Measurements from ENCODE around the gene PPP1R3C.

Gene PPP1R3C

GRCh38 chr10:91632671-91633550, at the start of gene PPP1R3C:
Gene PPP1R3C (minus strand): TSS chr10:91633071. CDS start chr10:91632969, 102 bp downstream.
- peak; percentile 93 for DNase-seq (ENCODE audit: low read depth, low spot score)

GRCh38 chr10:91681361-91682276, 48.7 kb upstream of the PPP1R3C start:
- peak; percentile 63 for DNase-seq (ENCODE audit: low read depth, low spot score)

DNA sequence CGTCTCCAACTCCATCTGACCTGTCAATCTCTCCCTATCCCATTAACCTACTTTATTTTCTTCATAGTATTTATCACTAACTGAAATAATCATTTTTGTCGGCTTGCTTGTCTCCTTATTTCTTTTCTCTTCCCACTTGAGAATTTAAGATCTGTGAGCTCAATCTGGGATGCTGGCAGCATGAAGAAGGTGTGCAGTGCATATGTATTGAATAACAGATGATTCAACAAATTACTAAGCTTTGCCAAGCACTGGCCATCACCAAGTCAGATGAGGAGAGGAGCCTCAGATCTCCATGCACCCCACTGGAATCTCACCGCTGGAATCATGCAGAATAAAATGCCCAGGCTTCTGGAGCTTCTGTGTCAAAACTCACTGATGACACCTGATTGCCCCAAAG, 47.6 kb upstream of the PPP1R3C start:
- DNase-seq (ENCODE audit: low read depth, low spot score): no peak

DNA sequence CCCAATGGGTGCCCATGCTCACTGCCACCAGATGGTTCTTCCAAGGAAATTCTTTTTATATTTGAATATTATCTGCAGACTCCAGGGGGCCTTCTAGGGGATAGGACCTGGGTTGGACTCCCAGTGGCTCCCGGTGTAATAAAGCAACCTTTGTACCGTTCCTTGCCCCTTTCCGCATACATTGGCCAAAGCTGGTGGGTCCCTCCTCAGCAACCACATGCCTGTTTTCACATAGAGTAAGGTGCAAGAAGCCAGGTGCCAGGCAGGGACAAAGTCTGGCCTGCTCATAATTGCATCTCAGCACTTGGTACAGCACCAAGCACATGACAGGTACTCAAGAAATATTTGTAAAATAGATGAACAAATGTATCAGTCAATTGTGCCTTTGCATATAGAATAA, 46.4 kb upstream of the PPP1R3C start:
- DNase-seq (ENCODE audit: low read depth, low spot score): no peak

- DNase-seq (ENCODE audit: low read depth, low spot score): no peak
These were observed 45.0 kb upstream of the PPP1R3C start for GRCh38 chr10:91677911-91678310.

DNA sequence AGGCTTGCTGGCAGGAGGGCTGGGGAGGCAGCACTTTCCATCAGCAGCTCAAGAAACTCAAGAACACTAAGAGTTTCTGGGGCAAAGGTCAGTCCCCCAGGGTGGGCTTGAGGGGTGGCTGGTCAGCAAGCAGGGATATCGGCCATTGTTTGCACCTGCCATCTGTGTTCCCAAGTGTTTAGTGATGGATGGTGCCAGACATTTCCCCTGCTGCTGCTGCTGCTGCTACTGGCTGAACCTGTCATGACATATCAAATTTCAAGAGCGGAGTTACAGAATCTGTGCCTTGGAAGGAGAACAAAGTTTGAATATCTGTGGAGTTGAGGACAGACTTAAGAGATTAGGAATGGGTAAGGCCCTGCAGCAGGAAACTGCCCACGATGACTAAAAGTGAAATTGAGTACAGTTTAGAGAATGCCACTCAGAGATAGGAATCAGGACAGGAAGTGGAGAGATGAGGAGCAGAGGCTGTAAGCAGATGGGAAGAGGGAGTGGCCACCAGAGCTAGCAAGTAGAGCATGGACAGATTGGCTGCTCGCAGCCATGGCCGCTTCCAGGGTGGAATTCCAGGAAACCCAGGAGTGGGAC, 39.2 kb upstream of the PPP1R3C start:
- DNase-seq (ENCODE audit: low read depth, low spot score): no peak

DNA sequence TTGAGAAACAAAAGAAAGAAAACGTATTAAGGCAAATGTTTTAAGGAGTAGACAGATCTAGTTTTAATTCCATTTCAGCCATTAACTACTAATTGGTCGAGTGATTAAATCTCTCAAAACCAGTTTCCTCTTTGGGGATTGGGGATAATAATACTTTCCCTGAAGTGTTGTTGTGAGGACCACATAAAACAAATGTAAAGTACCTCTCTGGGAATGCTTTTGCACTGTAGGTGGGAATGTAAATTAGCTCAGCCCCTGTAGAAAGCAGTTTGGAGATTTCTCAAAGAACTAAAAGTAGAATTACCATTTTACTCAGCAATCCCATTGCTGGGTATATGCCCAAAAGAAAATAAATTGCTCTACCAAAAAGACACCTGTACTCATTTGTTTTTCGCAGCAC, 36.0 kb upstream of the PPP1R3C start:
- DNase-seq (ENCODE audit: low read depth, low spot score): no peak

DNA sequence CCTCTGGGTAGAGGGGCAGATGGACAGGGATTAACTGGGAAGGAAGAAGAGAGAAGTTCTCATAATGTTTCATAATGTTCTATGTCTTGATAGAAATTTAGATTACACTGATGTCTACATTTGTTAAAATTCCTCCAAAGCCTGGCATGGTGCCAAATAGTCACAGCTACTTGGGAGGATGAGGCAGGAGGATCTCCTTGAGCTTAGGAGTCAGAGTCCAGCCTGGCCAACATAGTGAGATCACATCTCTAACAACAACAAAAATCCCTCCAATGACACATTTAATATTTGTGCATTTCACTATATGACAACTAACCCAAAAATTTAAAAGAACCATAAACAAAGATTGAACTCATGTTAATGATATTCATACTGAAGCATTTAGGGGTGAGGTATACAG, 33.0 kb upstream of the PPP1R3C start:
- no peak for DNase-seq (ENCODE audit: low read depth, low spot score)

DNA sequence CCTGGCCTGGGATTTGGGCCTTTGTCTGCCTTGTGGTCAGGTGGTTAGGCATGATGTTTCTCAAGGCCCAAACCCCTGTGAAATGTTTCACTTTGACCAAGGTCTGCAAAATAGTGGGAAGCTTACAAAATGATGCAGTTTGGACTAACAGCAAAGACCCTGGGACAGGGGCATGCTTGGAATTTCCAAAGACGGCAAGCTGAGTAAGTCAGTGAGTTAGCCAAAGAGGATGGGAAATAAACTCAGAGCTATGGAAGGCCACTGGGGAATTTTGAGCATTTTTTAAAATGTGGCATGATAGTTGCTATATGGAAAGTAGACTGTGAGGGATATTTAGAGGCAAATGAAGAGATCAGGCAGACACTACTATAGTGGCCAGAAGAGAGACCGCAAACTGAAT, 31.6 kb upstream of the PPP1R3C start:
- DNase-seq (ENCODE audit: low read depth, low spot score): no peak

DNA sequence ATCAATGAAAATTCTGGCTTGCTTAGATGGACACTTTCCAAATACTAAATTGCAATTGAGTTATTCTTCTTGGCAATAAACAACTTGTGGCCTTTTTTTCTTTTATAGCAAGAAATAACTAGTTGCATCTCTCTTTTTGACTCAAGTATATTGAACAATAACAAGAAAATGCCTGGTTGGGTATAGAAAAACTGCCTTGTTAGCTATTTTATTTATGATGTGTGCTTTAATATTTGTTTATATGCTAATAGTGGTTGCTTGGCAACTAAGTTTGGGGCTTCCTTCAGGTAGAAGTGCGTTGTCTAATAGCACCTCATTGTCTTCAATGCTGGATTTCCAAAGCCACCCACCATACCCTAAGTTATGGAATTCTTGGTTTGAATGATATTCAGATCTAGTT, 30.1 kb upstream of the PPP1R3C start:
- DNase-seq (ENCODE audit: low read depth, low spot score): no peak

DNA sequence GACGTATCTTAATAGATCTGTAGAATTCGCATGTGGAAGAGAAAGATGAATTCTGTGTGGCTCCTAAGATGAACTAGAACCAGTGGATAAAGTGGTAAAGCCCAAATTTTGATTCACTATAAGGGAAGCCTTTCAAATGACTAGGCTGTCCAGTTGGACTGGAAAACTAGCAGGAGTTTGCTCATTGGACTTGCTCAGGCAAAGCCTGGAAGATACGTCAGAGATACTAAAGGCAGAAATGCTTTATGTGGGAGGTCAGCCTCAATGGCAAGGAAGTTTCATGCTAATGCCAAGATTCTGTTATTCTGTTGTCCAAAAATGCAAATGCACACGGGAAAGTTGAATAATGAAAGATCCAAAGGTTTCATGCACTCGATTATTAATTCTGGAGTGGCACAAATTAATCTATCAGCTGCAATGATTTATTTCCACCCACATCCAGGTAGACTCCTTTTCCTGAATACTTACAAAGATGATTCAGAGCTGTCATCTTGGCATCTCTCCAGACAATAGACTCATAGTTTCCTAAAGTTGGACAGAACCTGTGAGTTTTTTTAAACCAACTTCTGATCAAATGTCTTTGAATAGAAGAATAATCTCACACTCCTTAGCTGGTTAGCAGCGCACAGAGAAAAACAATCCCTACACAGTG, 20.5 kb upstream of the PPP1R3C start:
- DNase-seq (ENCODE audit: low read depth, low spot score): peak; percentile 77

DNA sequence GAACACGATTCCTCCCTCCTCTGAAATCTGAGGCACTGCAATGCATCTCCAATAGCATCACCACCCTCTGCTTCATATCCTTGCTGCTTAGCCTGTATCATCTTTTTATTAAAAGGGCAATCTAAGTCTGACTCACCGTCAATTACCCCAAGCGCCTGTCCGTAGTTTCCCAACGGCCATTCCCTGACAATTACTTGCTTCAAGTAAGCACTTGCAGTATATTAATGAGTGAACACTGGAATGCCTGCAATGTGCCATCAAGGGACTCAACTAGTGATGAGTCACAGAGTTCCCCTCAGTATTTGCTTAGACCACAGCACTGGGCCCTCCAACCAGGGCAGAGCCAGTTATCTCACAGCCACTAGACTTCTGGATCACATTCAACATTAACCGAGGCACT, 19.5 kb upstream of the PPP1R3C start:
- peak; percentile 97 for DNase-seq (ENCODE audit: low read depth, low spot score)

DNA sequence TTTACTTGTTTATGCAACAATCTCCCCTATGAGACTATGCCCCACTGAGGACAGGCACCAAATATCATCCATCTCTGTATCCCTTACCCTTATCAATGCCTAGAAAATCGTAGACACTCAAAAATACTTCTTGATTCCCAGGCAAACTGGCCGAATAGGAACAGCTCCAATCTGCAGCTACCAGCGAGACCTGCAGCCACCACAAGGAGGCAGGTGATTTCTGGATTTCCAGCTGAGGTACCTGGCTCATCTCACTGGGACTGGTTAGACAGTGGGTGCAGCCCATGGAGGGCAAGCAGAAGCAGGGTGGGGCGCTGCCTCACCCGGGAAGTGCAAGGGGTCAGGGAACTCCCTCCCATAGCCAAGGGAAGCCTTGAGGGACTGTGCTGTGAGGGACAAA, 10.8 kb upstream of the PPP1R3C start:
- DNase-seq (ENCODE audit: low read depth, low spot score): no peak

DNA sequence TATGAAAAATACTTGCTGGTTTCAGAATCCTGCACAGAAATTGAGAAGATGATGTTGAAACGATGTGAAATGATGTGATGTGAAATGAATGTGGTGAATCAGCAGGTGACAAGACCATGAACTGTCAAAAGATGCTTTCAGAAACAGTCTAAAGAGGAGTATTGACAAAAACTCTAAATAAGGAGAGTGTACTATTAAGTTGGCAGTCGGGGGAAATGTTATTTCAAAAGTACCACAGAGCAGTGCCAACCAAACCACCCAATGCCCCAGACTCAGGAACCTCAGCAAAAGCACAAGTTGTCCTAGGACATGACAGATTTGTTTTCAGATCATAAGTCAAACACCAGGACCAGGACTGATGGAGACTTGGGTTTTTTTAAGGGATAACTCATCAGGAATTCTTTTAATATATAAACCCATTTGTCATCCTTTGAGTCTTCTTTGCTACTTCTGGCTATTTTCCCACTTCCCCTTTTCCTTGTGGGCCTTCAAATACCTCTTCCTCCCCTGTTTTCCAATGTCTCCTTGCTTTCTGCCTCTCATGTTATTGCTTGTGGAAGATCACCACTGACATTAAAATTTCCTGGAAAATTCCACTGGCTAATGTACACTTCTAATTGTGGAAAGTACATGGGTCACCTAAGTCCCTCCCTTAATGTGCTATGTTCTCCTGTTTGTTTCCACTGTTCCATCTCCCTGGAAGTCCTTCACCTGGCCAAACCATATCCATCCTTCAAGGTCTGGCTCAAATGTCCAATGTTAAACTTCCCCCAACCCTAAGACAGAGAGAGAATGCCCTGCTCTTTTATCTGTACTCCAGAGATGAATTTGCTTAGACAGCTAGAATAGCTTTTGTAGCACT, 10.2 kb upstream of the PPP1R3C start:
- DNase-seq (ENCODE audit: low read depth, low spot score): no peak

DNA sequence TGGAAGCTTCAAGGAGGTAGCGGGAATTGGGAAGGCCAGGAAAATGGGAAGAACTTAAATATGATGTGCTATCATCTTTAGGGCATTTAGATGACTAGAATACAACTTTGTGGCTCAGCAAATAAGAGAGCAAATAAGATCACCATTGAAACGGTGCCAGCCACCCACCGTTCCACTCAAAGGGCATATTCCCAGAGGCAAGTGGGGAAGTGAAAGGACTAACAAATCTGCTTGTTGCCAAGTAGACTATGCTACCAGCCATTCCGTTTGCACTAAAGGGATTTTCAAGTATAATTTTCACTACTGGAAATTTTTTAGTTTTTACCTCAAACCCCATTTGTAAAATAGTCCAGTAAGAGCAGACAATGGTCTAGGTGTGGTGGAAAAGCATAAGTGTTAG, 4.0 kb upstream of the PPP1R3C start:
- DNase-seq (ENCODE audit: low read depth, low spot score): no peak

DNA sequence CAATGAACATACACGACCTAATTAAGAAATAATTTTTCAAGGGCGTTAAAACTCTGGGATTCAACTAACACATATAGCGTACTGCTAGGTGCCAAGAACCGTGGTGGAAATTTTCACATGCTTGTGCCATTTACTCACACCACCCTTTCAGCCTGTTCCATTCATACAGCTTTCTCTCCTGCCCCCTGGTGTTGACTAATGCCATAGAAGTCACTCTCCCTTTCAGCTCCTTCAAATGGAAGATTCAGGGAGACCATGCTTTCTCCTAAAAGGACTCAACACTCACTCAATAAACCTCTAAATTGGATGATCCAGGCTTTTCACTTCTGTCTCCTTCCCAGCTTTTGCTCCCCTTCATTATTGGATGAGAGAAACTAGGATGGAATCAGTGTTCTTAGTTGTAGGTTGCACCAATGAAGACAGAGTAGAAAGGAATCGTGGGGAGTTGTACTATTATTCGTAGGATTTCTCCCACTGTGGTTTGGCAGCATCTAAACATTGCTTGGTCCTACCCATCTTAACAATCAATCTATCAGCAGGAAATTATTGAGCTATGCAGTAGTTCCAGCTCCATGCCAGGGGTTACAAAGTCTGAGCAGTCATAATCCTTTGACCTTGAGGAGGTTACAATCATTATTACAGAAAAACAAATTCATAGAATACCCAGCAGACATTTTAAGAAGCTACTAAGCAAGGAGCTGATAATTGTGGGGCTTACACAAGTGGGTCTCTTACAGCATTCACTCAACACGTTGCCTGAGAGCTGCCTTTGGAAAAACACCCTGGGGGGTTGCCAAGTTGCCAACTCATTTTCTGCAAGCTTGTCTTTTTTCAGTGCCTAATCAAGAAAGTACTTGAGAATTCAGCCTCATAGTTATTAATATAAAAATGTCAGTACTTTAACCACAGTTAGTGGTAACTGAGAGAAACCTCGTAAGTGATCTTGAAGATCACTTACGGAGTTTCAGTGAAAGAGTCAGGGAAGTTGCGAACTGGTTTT, 2.8 kb upstream of the PPP1R3C start:
- peak; percentile 86 for DNase-seq (ENCODE audit: low read depth, low spot score)

- no peak for DNase-seq (ENCODE audit: low read depth, low spot score)
These were observed 2.0 kb upstream of the PPP1R3C start for GRCh38 chr10:91634898-91635297.

- DNase-seq (ENCODE audit: low read depth, low spot score): no peak
These were observed 1.4 kb upstream of the PPP1R3C start for GRCh38 chr10:91634246-91634645.

DNA sequence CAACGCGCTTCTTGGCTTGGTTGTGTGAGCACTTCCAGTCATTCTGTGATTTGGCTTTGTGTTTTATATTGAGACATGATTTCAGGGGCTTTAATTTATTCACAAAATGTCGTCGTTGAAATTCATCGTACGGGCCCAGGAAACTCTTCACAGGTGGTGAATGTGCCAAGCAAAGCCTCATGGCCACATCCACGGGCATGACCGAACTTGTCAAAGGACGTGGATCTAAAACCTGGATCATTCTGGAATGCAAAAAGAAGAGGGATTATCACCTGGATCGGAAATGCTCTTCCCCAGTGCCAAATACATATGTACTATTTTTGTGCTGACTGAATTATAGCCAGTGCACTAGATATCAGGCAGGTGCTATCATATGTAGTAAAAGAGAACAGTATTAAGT, 2.2 kb downstream of the PPP1R3C start:
- DNase-seq (ENCODE audit: low read depth, low spot score): no peak
